ENCODE results near the gene VAV2. TPM values are rescaled to one million over a fixed set of nuclear protein-coding genes. Genes with fewer than 3 reads are reported as not detected.

The VAV2 gene
- total and polyA plus RNA-seq, 5 donors, result 4.7 to 11.4 (median 7.4) TPM

GRCh38 chr9:133953976-133954709 is 38.0 kb downstream of the VAV2 start:
- no peak for ATAC-seq

GRCh38 chr9:133953621-133953975 is 38.5 kb downstream of the VAV2 start:
- peaks cover 16% of the 10 kb centered on the region for H3K4me1 ChIP-seq (ENCODE audit: control insufficient read depth, insufficient read depth, low read length)
- H3K9me3 ChIP-seq (ENCODE audit: control insufficient read depth, low read length), result no peaks in the 10 kb centered on the region
- DNase-seq (peak; percentile 4 to 33 (median 28)), ATAC-seq (no peak)
- no peak overlapping the region for H3K4me3 ChIP-seq (ENCODE audit: low read length)
- H3K27ac ChIP-seq (ENCODE audit: low read length), result no peak overlapping the region
- intact Hi-C loops (cut with DNase I), result no loop called here
- no peaks in the 10 kb centered on the region for H3K27me3 ChIP-seq (ENCODE audit: control insufficient read depth, insufficient read depth)
- 97% methylated on average over 4 of the region's 4 CpGs for WGBS

More at GRCh38 chr9:133953976-133954709, 38.0 kb downstream of the VAV2 start:
- H3K4me1 ChIP-seq (ENCODE audit: control insufficient read depth, insufficient read depth, low read length), result peaks cover 16% of the 10 kb centered on the region
- intact Hi-C loops (cut with DNase I), result no loop called here
- peak; percentile 14 to 63 (median 47) for DNase-seq
- H3K27me3 ChIP-seq (ENCODE audit: control insufficient read depth, insufficient read depth), result no peaks in the 10 kb centered on the region
- H3K4me3 ChIP-seq (ENCODE audit: low read length), result no peak overlapping the region
- no peak overlapping the region for H3K27ac ChIP-seq (ENCODE audit: low read length)
- H3K9me3 ChIP-seq (ENCODE audit: control insufficient read depth, low read length), result no peaks in the 10 kb centered on the region
- WGBS, result 92% methylated on average over 29 of the region's 29 CpGs

- intact Hi-C loops (cut with DNase I), result no loop called here
- Histone ChIP-seq H3K27ac (ENCODE audit: low read length) (no peak overlapping the region), H3K27me3 (ENCODE audit: control insufficient read depth, insufficient read depth) (no peaks in the 10 kb centered on the region), H3K4me3 (ENCODE audit: low read length) (no peak overlapping the region), H3K9me3 (ENCODE audit: control insufficient read depth, low read length) (no peaks in the 10 kb centered on the region), H3K4me1 (ENCODE audit: control insufficient read depth, insufficient read depth, low read length) (peaks cover 16% of the 10 kb centered on the region)
- ATAC-seq, result no peak
- peak; percentile 6 to 31 (median 18) for DNase-seq
- 91% methylated on average over 18 of the region's 18 CpGs for WGBS
Measured at GRCh38 chr9:133952598-133953550, 39.2 kb downstream of the VAV2 start.

- 81% methylated on average over 8 of the region's 8 CpGs for WGBS
- Histone ChIP-seq H3K4me1 (ENCODE audit: control insufficient read depth, insufficient read depth, low read length) (peaks cover 9% of the 10 kb centered on the region), H3K27me3 (ENCODE audit: control insufficient read depth, insufficient read depth) (no peaks in the 10 kb centered on the region), H3K27ac (ENCODE audit: low read length) (no peak overlapping the region), H3K4me3 (ENCODE audit: low read length) (no peak overlapping the region), H3K9me3 (ENCODE audit: control insufficient read depth, low read length) (no peaks in the 10 kb centered on the region)
- DNase-seq (peak; percentile 16 to 59 (median 32)), ATAC-seq (no peak)
- intact Hi-C loops (cut with DNase I), result no loop called here
Measured at GRCh38 chr9:133951265-133951664, 40.9 kb downstream of the VAV2 start.

GRCh38 chr9:133950629-133951111 is 41.5 kb downstream of the VAV2 start:
- ATAC-seq (peak; percentile 41 to 59), DNase-seq (peak; percentile 65 to 74 (median 70))
- H3K9me3 ChIP-seq (ENCODE audit: control insufficient read depth, low read length), result no peaks in the 10 kb centered on the region
- H3K27me3 ChIP-seq (ENCODE audit: control insufficient read depth, insufficient read depth), result no peaks in the 10 kb centered on the region
- no peak overlapping the region for H3K4me3 ChIP-seq (ENCODE audit: low read length)
- H3K27ac ChIP-seq (ENCODE audit: low read length), result no peak overlapping the region
- peaks cover 3% of the 10 kb centered on the region for H3K4me1 ChIP-seq (ENCODE audit: control insufficient read depth, insufficient read depth, low read length)
- intact Hi-C loops (cut with DNase I), result no loop called here
- WGBS, result 53% methylated on average over 25 of the region's 25 CpGs

- DNase-seq, result peak; percentile 12 to 45 (median 38)
- no peak overlapping the region for H3K4me3 ChIP-seq (ENCODE audit: low read length)
- no peak overlapping the region for H3K27ac ChIP-seq (ENCODE audit: low read length)
Measured at GRCh38 chr9:133950192-133950591, 41.9 kb downstream of the VAV2 start.

GRCh38 chr9:133949486-133950061 is 42.5 kb downstream of the VAV2 start:
- H3K27me3 ChIP-seq (ENCODE audit: control insufficient read depth, insufficient read depth), result no peaks in the 10 kb centered on the region
- no peak overlapping the region for H3K27ac ChIP-seq (ENCODE audit: low read length)
- intact Hi-C loops (cut with DNase I), result loop anchor here in 1 of 4 donors (2.0 kb wide), 1 partner anchor 41 kb away; no protein-coding TSS in a partner anchor
- peaks cover 3% of the 10 kb centered on the region for H3K4me1 ChIP-seq (ENCODE audit: control insufficient read depth, insufficient read depth, low read length)
- DNase-seq, result peak; percentile 8 to 26 (median 22)
- H3K9me3 ChIP-seq (ENCODE audit: control insufficient read depth, low read length), result no peaks in the 10 kb centered on the region
- no peak overlapping the region for H3K4me3 ChIP-seq (ENCODE audit: low read length)
- WGBS, result 90% methylated on average over 14 of the region's 14 CpGs
- ATAC-seq, result no peak

More at GRCh38 chr9:133950192-133950591, 41.9 kb downstream of the VAV2 start:
- no peaks in the 10 kb centered on the region for H3K9me3 ChIP-seq (ENCODE audit: control insufficient read depth, low read length)
- 69% methylated on average over 13 of the region's 13 CpGs for WGBS
- H3K27me3 ChIP-seq (ENCODE audit: control insufficient read depth, insufficient read depth), result no peaks in the 10 kb centered on the region
- H3K4me1 ChIP-seq (ENCODE audit: control insufficient read depth, insufficient read depth, low read length), result peaks cover 3% of the 10 kb centered on the region
- intact Hi-C loops (cut with DNase I), result no loop called here
- no peak for ATAC-seq

GRCh38 chr9:133948561-133949485 is 43.3 kb downstream of the VAV2 start:
- DNase-seq (peak; percentile 10 to 35 (median 30)), ATAC-seq (no peak)
- H3K27me3 ChIP-seq (ENCODE audit: control insufficient read depth, insufficient read depth), result no peaks in the 10 kb centered on the region
- H3K4me3 ChIP-seq (ENCODE audit: low read length), result no peak overlapping the region
- intact Hi-C loops (cut with DNase I), result loop anchor here in 1 of 4 donors (2.0 kb wide), 1 partner anchor 42 kb away; no protein-coding TSS in a partner anchor
- peaks cover 3% of the 10 kb centered on the region for H3K4me1 ChIP-seq (ENCODE audit: control insufficient read depth, insufficient read depth, low read length)
- H3K9me3 ChIP-seq (ENCODE audit: control insufficient read depth, low read length), result no peaks in the 10 kb centered on the region
- H3K27ac ChIP-seq (ENCODE audit: low read length), result no peak overlapping the region
- WGBS, result 89% methylated on average over 31 of the region's 31 CpGs

GRCh38 chr9:133948131-133948530 is 44.0 kb downstream of the VAV2 start:
- Histone ChIP-seq H3K4me3 (ENCODE audit: low read length) (no peak overlapping the region), H3K9me3 (ENCODE audit: control insufficient read depth, low read length) (no peaks in the 10 kb centered on the region), H3K27ac (ENCODE audit: low read length) (no peak overlapping the region), H3K27me3 (ENCODE audit: control insufficient read depth, insufficient read depth) (no peaks in the 10 kb centered on the region), H3K4me1 (ENCODE audit: control insufficient read depth, insufficient read depth, low read length) (peaks cover 3% of the 10 kb centered on the region)
- intact Hi-C loops (cut with DNase I), result loop anchor here in 1 of 4 donors (2.0 kb wide), 1 partner anchor 43 kb away; no protein-coding TSS in a partner anchor
- 73% methylated on average over 16 of the region's 16 CpGs for WGBS
- ATAC-seq, result peak in 1 of 2 donors; percentile 15
- DNase-seq, result peak; percentile 35 to 62 (median 47)

All from right cardiac atrium (tissue), 5 donors.